GM21526 (cell line): ENCODE results near the gene MACROD2.

Experiments used
- ATAC-seq: cut with Tn5 transposase; IDR thresholded peaks from one replicate; pipeline ENCODE4 v1.9.1; 2021; ENCODE audit warnings: moderate library complexity; ENCODE audit not compliant: unreplicated experiment, low FRiP score

Gene MACROD2

GRCh38 chr20:14497004-14497403 lies 501.7 kb downstream of the MACROD2 start:
- no peak for ATAC-seq

DNA sequence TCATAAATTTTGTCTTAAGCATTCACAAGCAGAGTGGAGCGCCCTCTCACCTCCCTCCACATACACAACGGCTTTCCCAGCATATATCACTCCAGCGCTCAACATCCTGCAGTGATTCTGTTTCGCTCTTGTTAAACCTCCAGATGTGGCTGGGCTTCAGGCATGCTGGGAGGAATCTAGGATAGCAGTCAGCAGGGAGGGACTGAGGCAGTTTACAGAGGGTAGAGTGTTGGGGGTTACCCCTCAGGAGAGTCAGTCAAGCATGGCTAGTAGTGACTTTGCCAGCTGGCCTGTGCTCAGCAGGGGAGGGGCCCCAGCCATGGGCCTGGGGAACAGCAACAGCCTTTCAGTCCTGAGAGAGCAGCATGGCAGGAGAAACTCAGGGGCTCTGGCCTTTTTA lies 503.5 kb downstream of the MACROD2 start:
- no peak for ATAC-seq

DNA sequence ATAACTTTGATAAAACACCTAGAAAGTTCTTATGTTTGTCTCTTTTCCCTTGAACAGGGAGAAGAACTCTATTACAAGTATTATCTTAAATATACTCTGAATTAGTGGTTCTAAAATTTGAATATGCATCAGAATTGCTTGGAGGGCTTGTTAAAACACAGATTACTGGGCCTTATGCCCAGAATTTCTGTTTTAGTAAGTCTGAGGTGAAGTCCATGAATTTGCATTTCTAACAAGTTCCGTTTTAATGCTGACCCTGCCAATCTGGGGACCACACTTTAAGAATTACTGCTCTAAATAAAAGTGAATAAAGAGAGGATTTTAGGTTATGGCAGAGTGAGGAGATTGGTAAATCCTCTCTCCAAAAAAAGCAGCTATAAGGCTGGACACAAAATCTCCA lies 510.2 kb downstream of the MACROD2 start:
- no peak for ATAC-seq

DNA sequence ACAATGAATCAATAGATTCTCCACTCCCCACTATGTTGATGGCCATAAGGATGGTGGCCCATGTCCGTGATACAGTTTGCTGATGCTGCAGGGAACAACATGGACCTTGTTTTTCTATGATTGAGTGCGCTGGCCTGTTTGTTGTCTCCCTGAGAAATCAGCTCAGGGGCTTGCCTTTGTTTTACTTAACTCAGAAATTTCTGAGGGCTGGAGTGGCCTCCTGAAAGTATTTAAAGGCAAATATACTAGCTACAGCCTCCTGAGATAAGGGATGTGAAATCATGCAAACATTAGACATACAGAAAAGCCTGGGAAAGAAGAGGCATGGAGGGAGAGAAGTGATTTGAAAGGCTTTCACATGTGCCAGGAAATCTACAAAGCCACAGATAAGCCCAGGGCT lies 512.4 kb downstream of the MACROD2 start:
- no peak for ATAC-seq

- ATAC-seq, result no peak
These were observed 515.0 kb downstream of the MACROD2 start for GRCh38 chr20:14510341-14510740.

GRCh38 chr20:14512839-14513238 lies 517.5 kb downstream of the MACROD2 start:
- no peak for ATAC-seq

DNA sequence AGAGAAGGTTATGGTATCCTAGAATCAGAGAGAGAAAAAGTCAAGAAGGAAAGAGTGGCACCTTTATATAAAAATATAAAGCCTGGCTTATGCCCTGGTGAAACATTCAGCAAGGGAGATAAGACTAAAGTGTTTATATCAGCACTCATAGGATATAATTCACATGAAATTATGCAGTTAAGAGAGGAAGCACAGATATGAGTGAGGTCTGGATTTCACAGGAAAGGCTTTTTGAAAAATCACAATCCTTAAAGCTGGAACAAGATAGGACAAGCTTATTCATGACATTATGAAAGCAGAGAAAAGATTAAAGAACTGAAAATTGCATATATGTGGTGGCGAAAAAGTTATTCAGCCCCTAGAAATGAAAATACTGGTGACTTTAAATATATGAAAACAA lies 523.3 kb downstream of the MACROD2 start:
- no peak for ATAC-seq

GRCh38 chr20:14521016-14521415 lies 525.7 kb downstream of the MACROD2 start:
- no peak for ATAC-seq

DNA sequence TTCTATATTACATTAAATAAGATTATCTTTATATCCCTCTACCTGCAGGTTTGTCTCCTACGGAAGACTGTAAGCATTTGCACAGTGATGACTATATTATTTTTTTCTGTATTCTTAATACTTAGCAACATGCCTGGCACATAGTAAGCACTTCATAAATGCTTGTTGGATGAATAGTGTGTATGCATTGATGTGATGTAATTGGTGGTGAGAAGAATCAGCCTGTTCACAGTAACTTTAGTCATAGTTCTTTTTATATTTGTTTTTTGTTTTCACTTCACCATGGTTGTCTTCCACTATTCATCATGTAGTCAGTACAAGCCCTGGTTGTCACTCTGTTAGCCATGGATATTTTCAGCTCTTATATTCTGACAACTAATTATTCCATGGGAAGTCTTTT lies 526.1 kb downstream of the MACROD2 start:
- no peak for ATAC-seq

- no peak for ATAC-seq
These were observed 527.3 kb downstream of the MACROD2 start for GRCh38 chr20:14522595-14522994.

GRCh38 chr20:14523090-14523489 lies 527.8 kb downstream of the MACROD2 start:
- no peak for ATAC-seq

DNA sequence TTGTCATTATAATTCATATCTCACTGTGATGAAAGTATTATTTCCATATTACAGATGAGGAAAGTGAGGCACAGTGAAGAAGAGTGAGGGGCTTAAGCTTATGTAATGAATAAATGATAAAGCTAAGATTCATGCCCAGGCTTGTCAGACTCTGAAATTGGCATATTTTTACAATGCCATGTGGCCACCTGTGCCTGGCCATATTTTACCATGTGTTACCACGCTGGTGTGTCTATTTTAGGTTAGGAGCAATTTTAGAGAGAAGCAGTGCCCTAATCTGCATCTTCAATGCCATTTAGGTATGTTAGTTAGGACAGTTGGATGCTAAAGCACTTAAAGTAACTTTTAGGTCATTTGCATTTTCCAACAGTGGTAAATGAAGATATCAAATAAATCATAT lies 530.1 kb downstream of the MACROD2 start:
- ATAC-seq, result no peak

- ATAC-seq, result no peak
These were observed 531.6 kb downstream of the MACROD2 start for GRCh38 chr20:14526891-14527290.

DNA sequence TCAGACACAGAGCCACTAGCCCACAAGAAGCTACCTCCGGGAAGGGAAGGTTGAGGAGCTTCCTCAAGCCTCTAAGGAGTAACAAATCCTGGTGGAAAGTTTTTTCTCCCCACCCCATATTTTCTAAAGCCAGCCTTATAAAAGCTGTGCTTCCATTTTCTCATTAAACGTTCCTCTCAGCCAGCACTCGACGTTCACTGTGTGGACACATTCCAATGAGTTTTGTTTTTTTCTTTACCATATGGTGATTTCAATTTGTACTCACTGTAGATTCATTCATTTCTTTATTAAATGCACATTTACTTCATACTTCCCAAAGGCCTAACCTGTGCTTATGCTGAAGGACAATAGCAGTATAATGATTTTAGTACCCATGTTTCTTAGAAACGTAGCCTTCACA lies 536.5 kb downstream of the MACROD2 start:
- no peak for ATAC-seq

- no peak for ATAC-seq
These were observed 541.4 kb downstream of the MACROD2 start for GRCh38 chr20:14536738-14537137.

- peak; percentile 99 for ATAC-seq
These were observed 543.1 kb downstream of the MACROD2 start for GRCh38 chr20:14538433-14538832.

GRCh38 chr20:14543040-14543439 lies 547.7 kb downstream of the MACROD2 start:
- no peak for ATAC-seq

GRCh38 chr20:14544688-14545087 lies 549.4 kb downstream of the MACROD2 start:
- no peak for ATAC-seq

DNA sequence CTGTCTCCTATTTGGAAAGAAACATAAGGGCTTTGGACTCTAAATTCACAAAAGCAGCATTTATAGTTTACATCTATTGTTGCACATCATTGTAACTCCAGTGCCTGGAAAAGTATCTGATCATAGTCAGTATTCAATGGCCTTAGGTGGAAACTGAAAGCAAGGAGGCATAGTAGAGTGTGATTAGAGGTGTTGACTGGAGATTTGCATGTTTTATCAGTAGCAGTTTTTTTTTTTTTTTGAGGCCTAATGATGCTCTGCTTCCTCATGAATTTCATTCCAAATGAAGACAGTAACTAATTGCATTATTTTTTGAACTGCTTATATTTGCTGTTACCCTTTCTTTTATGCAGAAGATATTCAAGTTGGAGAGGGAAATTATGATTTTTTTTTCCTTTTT lies 555.3 kb downstream of the MACROD2 start:
- no peak for ATAC-seq

DNA sequence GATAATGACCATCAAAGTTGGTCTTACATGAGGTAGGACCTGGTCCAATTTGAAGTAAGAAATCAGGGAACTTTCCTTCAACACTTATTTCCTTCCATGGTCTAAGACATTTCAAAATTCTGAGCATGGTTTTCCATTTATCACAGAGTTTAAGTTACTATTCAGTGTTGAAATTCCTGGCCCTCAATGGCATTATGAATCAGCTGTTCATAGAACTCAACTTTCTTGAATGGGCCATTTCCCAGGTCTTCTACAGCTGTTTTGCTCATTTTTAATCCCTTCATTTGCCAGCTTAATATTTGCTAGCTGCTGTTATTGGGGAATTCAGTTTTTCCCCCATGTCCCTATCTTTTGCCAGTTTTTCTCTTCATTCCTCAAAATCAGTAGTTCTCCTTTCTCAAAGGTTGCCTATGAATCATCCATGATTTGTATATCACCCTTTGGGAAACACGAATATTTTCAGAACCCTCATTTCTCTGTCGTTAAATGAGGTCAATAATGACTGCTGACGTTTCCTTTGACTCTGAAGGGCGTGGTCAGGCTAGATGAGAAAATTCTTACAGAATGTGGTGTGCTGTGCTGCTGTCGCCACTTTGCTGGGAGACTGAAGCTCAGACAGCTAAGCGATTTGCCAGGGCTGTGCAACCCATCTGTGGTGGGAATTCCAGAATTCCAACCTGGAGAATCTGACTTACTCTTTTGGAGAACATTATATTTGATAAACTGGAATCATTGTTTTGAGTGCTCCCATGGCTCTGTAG lies 558.6 kb downstream of the MACROD2 start:
- ATAC-seq, result no peak

DNA sequence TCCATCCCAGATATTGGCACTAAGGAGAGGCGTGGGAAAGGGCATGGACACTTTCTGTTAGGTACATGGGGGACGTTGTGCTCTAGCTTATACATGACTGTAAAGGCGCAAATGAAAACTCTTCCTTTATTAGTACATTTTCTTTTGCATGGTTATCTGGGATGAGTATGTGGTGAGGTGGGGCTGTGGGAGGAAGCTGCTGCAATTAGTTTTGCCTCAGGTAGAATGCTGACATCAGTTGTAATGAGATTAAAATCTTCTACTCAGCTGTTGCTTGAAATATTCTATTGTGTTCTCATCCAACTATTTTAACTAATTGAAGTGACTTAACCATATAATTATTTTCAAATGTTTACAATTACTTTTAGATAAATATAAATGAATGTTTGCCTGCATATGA lies 560.4 kb downstream of the MACROD2 start:
- ATAC-seq, result no peak

DNA sequence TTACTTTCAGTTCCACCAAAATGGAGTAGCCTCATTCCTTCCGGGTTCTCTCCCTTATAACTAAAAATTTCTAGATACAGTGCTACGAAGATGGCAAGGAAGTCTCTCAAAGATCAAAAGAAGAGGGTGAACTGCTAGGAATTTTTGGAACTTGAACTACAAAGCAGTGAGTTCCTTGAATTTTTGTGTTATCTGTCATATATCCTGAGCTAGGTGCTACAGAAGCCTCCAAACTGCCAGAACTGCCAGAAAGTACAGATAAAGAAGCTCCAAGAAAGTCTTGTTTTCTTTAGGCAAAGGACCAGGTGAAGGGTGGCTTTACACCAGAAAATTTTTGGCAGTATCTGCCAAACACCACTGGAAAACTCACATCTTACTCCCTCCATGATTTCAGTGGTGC lies 560.9 kb downstream of the MACROD2 start:
- ATAC-seq, result no peak

DNA sequence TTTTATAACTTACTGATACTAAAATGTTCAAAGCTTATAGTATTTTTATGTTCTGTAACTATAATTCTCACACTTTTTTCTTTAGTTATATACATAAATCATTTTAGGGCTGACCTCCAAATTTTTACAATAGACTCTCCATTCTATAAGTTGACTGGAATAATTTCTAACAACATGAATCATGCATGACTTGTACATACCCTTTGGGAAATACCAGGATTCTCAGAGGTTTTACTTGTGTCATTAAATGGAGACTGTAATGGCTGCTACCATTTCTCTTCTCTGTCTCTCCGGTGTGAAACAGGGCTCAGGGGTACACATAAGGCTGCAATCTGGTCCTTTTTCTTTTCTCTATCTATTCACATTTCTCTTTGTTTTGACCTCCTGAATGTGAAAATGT lies 564.3 kb downstream of the MACROD2 start:
- ATAC-seq, result no peak
